IgD-negative memory B cell (primary cell): ENCODE measurements around the gene UCN2. TPM values are rescaled to one million over a fixed set of nuclear protein-coding genes. Genes with fewer than 3 reads are reported as not detected.
A peak's percentile ranks its signal among the peaks of the same experiment; 100 is the strongest.
"Not testable (repeated sequence)": the region's sequence is repeated elsewhere in the genome, so short reads cannot be mapped to it uniquely, and the experiment has no call there.

Experiments
- H3K27ac Mint-ChIP-seq, 3 donors: one replicate each; pipeline ENCODE4 v1.8.0; 2020 to 2022; ENCODE audit warnings: mild to moderate bottlenecking in 3 of 3, mixed read lengths in 3 of 3, moderate library complexity in 1 of 3
- H3K27me3 Mint-ChIP-seq: one replicate; pipeline ENCODE4 v1.8.0; 2021; ENCODE audit warnings: mixed read lengths
- H3K36me3 Mint-ChIP-seq: one replicate; pipeline ENCODE4 v1.8.0; 2020; ENCODE audit warnings: mild to moderate bottlenecking, mixed read lengths
- H3K4me1 Mint-ChIP-seq, 3 donors: one replicate each; pipeline ENCODE4 v1.8.0; 2020 to 2022; ENCODE audit warnings: mixed read lengths in 3 of 3, mild to moderate bottlenecking in 1 of 3
- H3K4me3 Mint-ChIP-seq, 4 donors: one replicate each; pipeline ENCODE4 v1.8.0; 2020 to 2022; ENCODE audit warnings: mild to moderate bottlenecking in 4 of 4, mixed read lengths in 4 of 4, moderate library complexity in 3 of 4
- H3K9me3 Mint-ChIP-seq, 3 donors: one replicate each; pipeline ENCODE4 v1.8.0; 2020 to 2021; ENCODE audit warnings: mixed read lengths in 3 of 3, mild to moderate bottlenecking in 1 of 3
- polyA plus RNA-seq: library from polyadenylated mRNA; unstranded; fragments of 300-500 nt; fragmentation: Illumina TruSeq; gene quantifications from one replicate; pipeline ENCODE4 v1.2.3, GENCODE V29; 2021

UCN2 gene
- polyA plus RNA-seq, 1 donor from 2014 or later, result not detected

GRCh38 chr3:48561045-48561736 is 2.4 kb downstream of the UCN2 start:
- H3K27me3 Mint-ChIP-seq, result no peaks in the 10 kb centered on the region
- H3K27ac Mint-ChIP-seq, result peak overlapping the region in 1 of 3 donors; percentile 51
- H3K4me1 Mint-ChIP-seq, result peaks cover 14 to 20% (median 15%) of the 10 kb centered on the region in 3 donors
- peak overlapping the region in 1 of 4 donors; percentile 61 for H3K4me3 Mint-ChIP-seq
- H3K9me3 Mint-ChIP-seq, result no peaks in the 10 kb centered on the region
- H3K36me3 Mint-ChIP-seq, result no peaks in the 10 kb centered on the region

- no peaks in the 10 kb centered on the region for H3K36me3 Mint-ChIP-seq
- H3K27ac Mint-ChIP-seq, result peak overlapping the region in 1 of 3 donors; percentile 51
- H3K27me3 Mint-ChIP-seq, result no peaks in the 10 kb centered on the region
- peaks cover 14 to 22% (median 15%) of the 10 kb centered on the region in 3 donors for H3K4me1 Mint-ChIP-seq
- peak overlapping the region in 1 of 4 donors; percentile 61 for H3K4me3 Mint-ChIP-seq
- no peaks in the 10 kb centered on the region for H3K9me3 Mint-ChIP-seq
These were observed 2.9 kb downstream of the UCN2 start for GRCh38 chr3:48560648-48561018.

DNA sequence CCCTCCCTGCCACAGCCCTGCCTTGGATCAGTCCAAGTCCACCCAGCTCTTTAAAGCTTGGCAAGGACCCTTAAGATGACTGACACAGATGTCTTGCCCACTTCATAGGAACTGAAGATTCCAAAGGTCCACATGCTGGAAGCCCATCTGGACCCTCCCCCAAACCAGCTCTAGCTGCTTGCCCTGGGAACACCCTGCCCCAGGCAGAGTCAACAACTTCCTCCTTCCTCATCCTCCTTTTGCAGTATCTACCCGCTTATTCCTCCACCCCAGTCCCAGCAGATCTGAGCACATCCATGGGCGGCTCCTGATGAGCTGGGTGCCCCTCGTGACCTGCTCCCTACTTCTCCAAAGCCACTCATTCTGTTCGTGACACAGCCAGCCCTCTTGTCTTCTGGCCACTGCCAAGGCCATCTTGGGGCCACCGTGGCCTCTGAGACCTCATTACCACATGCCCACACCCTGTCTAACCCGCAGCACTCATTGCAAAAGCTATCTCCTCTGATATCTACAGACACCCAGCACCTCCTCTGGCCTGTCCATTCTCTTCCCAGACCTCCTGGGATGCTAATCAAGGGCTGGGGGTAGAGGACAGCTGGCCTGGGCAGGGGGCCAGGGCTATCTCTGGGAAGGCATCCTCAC is 5.0 kb downstream of the UCN2 start:
- no peaks in the 10 kb centered on the region for H3K36me3 Mint-ChIP-seq
- H3K27ac Mint-ChIP-seq, result peak overlapping the region in 1 of 3 donors; percentile 71
- no peaks in the 10 kb centered on the region for H3K9me3 Mint-ChIP-seq
- no peaks in the 10 kb centered on the region for H3K27me3 Mint-ChIP-seq
- H3K4me1 Mint-ChIP-seq, result peaks cover 14 to 22% (median 15%) of the 10 kb centered on the region in 3 donors
- peak overlapping the region in 3 of 4 donors; percentile 73 to 84 (median 80) for H3K4me3 Mint-ChIP-seq

DNA sequence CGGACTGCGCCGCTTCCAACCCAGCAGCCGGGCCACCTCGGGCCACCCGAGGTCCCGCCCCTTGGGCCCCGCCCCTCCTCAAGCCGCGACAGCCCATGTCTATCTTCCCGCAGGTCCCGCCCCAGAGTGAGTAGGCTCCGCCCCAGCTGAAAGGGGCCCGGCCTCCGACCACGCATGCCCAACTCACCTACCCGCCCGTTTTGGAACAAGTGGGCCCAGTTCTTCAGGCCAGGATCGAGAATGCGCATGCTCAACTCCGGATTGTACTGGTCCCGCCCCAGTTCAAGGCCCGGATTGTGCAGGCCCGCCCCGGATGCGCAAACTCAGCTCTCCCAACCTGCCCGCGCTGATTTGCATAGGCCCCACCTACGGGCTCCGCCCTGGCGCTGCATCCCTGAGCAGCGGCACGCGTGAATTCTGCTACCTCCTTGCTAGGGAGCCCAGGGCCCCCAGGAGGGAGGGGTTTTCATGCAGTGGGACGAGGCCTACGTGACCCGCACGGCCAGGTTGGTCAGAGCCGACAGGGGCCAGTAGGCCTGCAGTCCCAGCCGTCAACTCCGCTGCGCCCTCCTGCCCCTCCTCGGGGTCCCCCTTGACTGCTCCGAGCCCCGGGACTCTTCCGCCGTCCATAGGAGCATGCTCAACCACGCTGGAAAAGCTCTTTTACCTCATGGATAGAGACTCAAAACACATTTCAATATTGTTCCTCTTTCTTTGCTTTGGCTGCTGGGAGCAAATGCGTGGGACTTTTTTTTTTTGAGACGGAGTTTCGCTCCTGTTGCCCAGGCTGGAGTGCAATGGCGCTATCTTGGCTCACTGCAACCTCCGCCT is 6.6 kb downstream of the UCN2 start, which contains the start of gene PFKFB4:
TSS of gene PFKFB4 (minus strand) at position 8 of the 831 bp plus-strand sequence. CDS start 26 bp downstream, outside the sequence.
- H3K9me3 Mint-ChIP-seq, result no peaks in the 10 kb centered on the region
- peak within 1 kb of the TSS; percentile 79 to 97 (median 90) for H3K4me3 Mint-ChIP-seq
- peaks cover 14 to 22% (median 15%) of the 10 kb centered on the region in 3 donors for H3K4me1 Mint-ChIP-seq
- H3K27me3 Mint-ChIP-seq, result no peaks in the 10 kb centered on the region
- H3K27ac Mint-ChIP-seq, result peak within 1 kb of the TSS; percentile 51 to 93 (median 87)
- H3K36me3 Mint-ChIP-seq, result no peaks in the 10 kb centered on the region

DNA sequence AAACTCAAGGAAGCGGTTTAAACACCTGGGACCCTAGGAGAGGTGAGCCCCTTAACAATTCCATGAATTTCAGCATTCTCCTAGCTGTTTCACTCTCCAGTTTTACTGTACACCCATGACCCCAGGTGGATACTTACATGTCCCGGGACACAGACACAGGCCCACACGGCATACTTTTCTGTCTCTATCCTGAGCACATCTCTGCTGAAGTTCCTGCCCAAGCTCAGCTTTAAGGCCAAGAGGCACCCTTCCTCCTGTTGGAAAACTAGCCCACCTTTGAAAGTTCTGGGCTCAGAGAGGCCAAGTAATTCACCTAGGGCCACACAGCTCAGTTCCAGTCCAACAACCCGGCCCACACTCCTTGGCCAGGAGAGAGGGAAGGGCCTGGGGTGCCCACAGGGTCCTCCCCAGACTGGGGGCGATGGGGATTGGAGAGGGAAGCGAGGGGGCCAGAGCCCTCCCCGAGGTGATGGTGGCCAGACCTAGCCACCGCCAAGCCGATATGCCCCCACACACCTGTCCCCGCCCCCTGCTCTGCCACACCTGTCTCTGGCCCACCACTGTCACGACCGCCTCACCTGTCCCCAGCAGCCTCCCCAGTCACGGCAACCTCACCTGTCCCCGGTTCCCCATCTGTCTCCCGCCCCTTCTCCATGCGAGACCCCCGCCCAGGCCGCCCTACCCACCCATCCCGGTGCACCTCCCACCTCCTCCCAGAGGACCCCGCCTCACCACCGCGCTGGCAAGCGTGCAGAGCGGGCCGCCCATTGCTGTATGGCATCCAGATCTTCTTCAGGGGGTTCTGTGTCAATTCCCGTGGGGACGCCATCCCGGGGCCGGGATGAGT is 7.4 kb downstream of the UCN2 start:
- peaks cover 14 to 22% (median 15%) of the 10 kb centered on the region in 3 donors for H3K4me1 Mint-ChIP-seq
- H3K9me3 Mint-ChIP-seq, result no peaks in the 10 kb centered on the region
- peak overlapping the region; percentile 79 to 97 (median 90) for H3K4me3 Mint-ChIP-seq
- H3K27ac Mint-ChIP-seq, result peak overlapping the region; percentile 51 to 93 (median 69)
- H3K36me3 Mint-ChIP-seq, result no peaks in the 10 kb centered on the region
- no peaks in the 10 kb centered on the region for H3K27me3 Mint-ChIP-seq

GRCh38 chr3:48555231-48555948 is 8.2 kb downstream of the UCN2 start:
- Mint-ChIP-seq H3K4me3 (peak overlapping the region in 3 of 4 donors; percentile 50 to 87 (median 58)), H3K27me3 (no peaks in the 10 kb centered on the region), H3K9me3 (no peaks in the 10 kb centered on the region), H3K27ac (peak overlapping the region in 1 of 3 donors; percentile 38), H3K36me3 (no peaks in the 10 kb centered on the region), H3K4me1 (peaks cover 14 to 20% (median 16%) of the 10 kb centered on the region in 3 donors)

DNA sequence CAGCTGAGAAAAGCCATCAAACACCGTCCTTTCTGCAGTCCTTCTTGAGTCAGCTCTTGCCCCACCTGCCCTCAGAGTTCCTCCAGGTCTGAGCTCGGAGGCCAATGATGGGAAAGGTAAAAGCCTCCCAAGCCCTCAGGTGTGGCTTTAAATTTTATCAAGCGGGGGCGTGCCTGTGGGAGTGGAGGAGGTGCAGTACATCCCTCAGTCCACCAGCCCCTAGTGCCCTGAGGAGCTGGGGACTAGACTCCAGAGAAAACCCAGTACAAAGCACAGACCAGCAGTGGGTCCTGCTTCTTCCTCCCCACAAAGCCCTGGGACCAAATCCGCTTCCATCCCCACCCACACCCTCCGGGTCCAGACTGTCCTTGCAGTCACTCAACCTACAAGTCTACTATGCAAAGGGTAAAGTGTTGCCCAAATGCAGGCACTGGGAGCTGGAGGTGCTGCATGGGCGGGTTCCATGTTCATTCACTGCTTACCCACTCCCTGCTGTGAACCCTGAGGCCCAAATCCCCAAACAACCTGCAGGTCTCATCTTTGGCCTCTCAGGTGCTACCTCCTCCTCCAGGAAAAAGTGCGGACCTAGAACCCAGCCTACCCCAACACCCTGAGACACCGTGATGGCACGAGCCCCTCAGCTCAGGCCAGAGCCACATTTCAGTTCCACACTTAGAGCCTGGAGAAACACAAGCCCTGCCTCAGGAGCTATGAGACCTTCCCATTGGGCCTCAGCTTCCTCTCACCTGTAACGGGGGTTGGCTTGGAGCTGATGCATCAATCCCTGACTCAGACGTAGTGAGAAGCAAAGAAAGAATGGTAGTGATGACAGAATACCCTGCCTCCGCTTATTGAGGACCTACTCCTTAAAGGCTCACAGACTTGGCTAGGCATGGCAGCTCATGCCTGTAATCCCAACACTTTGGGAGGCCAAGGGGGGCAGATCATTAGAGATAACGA is 9.4 kb downstream of the UCN2 start:
- H3K27me3 Mint-ChIP-seq, result no peaks in the 10 kb centered on the region
- H3K9me3 Mint-ChIP-seq, result no peaks in the 10 kb centered on the region
- peaks cover 11 to 14% (median 13%) of the 10 kb centered on the region in 3 donors for H3K4me1 Mint-ChIP-seq
- H3K36me3 Mint-ChIP-seq, result no peaks in the 10 kb centered on the region
- H3K27ac Mint-ChIP-seq, result peak overlapping the region in 1 of 3 donors; percentile 43
- H3K4me3 Mint-ChIP-seq, result peak overlapping the region in 1 of 4 donors; percentile 50

- Mint-ChIP-seq H3K36me3 (no peaks in the 10 kb centered on the region), H3K27ac (no peak overlapping the region), H3K9me3 (no peaks in the 10 kb centered on the region), H3K27me3 (no peaks in the 10 kb centered on the region), H3K4me1 (peaks cover 7 to 10% (median 10%) of the 10 kb centered on the region in 3 donors), H3K4me3 (peak overlapping the region in 1 of 4 donors; percentile 43)
These were observed 10.2 kb downstream of the UCN2 start for GRCh38 chr3:48553361-48553760.

- H3K27me3 Mint-ChIP-seq, result no peaks in the 10 kb centered on the region
- H3K4me1 Mint-ChIP-seq, result peaks cover 5 to 6% (median 5%) of the 10 kb centered on the region in 3 donors
- H3K9me3 Mint-ChIP-seq, result no peaks in the 10 kb centered on the region
- H3K27ac Mint-ChIP-seq, result no peak overlapping the region
- no peaks in the 10 kb centered on the region for H3K36me3 Mint-ChIP-seq
- no peak overlapping the region for H3K4me3 Mint-ChIP-seq
These were observed 11.2 kb downstream of the UCN2 start for GRCh38 chr3:48552111-48552951.

- not testable (repeated sequence) for H3K27me3 Mint-ChIP-seq, H3K4me1 Mint-ChIP-seq, H3K36me3 Mint-ChIP-seq, H3K4me3 Mint-ChIP-seq, H3K27ac Mint-ChIP-seq, H3K9me3 Mint-ChIP-seq
These were observed 11.9 kb downstream of the UCN2 start for GRCh38 chr3:48551651-48552050.

DNA sequence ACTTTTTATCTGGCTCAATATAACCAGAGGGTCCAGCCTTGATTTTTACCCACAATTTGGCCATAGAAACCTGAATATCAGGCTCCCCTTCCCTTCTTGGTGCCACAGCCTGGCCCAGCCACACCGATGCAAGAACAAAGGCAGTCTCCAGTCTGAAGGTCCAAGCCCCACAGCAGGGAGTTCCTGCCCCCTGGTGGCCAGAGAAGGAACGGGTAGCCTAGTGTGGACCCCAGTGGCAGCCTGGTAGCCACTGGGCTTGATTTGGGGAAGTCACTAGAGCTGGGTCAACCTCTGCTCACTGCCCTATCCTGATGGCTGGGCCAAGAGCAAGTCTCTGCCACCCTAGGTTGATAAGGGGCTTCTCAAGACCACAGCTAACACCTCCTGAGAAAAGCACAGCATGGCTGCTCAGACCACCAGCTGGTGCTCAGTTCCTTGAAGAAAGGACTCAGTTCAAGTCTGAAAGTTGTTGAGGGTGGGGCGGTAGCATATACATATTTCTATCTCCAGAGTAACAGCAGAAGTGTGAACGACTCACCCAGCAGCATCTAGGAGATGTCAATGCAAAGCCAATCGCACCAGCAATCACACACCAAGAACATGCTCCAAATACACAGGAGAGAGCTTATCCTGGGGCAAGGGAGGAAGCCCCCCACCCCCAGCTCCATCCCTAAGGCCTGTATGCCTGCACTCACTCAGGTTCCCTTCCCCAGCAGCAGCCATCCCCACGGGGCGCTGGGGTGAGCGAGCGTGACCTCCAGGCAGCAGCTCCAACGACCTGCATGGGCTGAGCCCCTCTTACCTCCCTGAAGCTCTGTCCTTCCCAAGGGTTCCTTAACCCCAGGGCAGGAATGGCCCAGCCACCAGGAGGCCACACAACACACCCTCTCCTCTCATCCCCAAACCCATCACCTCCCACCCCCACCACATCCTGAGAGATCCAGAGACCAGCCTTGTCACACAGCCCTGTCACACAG is 14.6 kb downstream of the UCN2 start:
- Mint-ChIP-seq H3K9me3 (no peaks in the 10 kb centered on the region), H3K27ac (no peak overlapping the region)

More for the DNA sequence above, 14.6 kb downstream of the UCN2 start:
- H3K4me3 Mint-ChIP-seq, result no peak overlapping the region
- H3K4me1 Mint-ChIP-seq, result peaks cover 0 to 3% (median 0%) of the 10 kb centered on the region in 3 donors
- H3K36me3 Mint-ChIP-seq, result no peaks in the 10 kb centered on the region
- no peaks in the 10 kb centered on the region for H3K27me3 Mint-ChIP-seq
